Measurements from ENCODE around the gene RAB18. TPM values are rescaled to one million over a fixed set of nuclear protein-coding genes. Genes with fewer than 3 reads are reported as not detected.
"Not testable (repeated sequence)": the region's sequence is repeated elsewhere in the genome, so short reads cannot be mapped to it uniquely, and the experiment has no call there.

The RAB18 gene
- total RNA-seq, 1 donor from 2014 or later: 96.9 TPM

DNA sequence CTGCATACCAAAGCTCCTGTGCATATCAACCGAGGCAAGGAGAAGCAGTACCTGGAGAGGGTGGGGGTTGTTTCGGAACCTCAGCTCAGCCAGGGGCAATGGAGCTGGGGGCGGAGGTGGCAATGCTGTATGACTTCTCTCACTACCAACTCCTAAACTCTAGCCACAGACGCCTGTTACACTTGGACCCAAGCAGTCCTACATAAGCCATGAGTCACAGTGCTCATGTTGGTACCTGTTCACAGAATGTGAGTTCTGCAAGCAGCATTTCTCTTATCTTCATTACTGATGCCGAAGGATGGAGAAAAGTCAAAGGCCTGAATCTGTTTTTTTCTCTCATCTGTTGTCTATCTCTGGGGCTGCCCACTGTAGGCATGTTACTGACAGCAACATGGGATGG is 3.2 kb upstream of the RAB18 start:
- ATAC-seq: no peak
- intact Hi-C loops (cut with DNase I): no loop called here
- DNase-seq (ENCODE audit: low spot score): no peak

DNA sequence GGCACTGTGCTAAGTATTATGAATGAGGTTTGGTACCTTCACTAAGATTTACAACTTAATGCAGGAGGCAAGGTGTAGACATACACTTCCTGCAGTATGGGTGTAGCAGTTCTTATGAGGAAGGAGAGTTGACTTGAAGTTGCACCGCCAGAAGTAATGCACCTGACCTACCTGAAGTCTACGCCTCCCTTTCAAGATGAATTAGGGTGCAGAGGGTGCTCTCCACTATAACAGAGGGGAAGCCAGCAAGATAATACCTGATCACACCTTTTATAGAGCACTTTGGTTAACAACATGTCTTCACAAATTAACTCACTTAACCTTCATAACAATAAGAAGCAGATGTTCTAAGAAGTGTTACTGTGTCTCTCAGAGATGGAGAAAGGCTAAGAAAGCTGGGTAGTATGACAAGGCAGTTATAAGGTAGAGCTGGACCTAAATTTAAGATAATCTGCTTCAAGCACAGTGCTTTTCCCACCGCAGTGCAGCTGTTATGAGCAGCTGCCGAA is 552 bp upstream of the RAB18 start:
- DNase-seq (ENCODE audit: low spot score) (no peak), ATAC-seq (no peak)
- intact Hi-C loops (cut with DNase I): no loop called here

DNA sequence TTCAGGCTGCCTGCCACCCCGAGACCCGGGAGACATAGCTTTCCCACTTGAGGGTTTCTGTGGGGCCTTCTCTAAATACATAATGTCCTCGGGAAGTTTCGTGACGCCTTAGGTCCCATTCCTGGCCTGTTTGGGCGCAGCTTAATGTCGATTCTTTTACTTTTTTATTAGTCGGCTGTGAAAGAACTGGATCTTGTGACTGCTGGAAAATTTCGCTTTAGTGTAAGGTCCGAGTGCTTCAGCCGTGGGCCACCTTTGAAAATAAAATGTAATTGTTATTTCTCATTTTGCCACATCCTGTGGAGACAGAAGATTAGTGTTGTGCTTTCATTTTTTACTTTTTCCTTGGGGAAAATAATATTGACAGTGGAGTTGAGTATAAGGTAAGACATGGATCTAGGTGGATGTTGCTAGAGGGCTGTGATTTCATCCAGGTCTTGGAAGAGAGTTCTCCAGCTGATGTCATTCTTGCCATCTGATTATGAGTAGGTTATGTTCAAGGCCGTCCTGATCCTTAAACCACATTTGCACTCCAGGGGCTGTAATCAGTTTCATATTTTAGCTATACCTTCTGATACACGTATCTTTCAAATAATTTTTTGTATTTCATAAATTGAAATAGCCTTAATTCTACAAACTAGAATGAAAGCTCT is 830 bp downstream of the RAB18 start:
- intact Hi-C loops (cut with DNase I): no loop called here
- ATAC-seq (no peak), DNase-seq (ENCODE audit: low spot score) (no peak)

DNA sequence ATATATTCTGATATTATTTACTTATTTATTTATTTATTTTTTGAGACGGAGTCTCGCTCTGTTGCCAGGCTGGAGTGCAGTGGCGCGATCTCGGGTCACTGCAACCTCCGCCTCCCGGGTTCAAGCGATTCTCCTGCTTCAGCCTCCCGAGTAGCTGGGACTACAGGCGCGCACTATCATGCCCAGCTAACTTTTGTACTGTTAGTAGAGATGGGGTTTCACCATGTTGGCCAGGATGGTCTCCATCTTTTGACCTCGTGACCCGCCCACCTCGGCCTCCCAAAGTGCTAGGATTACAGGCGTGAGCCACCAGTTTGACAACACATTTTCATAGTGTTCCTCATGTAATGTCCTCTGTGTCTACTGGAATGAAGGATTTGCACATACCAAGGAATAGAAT is 1.4 kb downstream of the RAB18 start:
- intact Hi-C loops (cut with DNase I); ATAC-seq; DNase-seq (ENCODE audit: low spot score): not testable (repeated sequence)

DNA sequence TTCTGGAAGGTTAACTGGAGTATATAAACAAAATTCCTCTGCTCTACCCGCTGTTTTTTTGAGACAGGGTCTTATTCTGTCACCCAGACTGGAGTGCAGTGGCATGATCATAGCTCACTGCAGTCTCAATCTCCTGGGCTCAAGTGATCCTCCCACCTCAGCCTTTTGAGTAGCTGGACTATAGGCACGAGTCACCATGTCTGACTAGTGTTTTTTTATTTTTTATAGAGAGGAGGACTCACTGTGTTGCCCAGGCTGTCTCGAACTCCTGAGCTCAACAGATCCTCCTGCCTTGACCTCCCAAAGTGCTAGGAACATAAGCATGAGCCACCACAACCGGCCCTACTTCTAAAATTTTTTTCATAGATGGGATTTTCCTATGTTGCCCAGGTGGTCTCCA is 2.2 kb downstream of the RAB18 start:
- DNase-seq (ENCODE audit: low spot score) (no peak), ATAC-seq (no peak)
- intact Hi-C loops (cut with DNase I): no loop called here

DNA sequence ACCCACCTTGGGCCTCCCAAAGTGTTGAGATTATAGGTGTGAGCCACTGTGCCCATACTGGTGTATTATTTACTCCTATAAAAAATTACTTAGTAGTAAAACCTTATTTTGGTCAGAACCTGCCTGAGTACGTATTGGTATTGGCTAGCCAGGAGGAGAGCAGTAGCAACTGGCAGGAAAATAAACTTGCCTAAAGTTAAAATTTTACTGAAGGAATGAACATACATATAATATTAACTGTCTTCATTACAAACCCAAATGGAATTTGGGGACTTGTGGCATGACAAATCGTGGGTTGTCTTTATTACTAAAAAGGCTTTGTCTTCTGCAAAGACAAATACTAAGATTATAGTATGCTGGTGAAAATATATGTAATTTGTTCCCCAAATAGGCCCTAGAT is 8.4 kb downstream of the RAB18 start:
- intact Hi-C loops (cut with DNase I): no loop called here
- ATAC-seq: no peak
- no peak for DNase-seq (ENCODE audit: low spot score)

DNA sequence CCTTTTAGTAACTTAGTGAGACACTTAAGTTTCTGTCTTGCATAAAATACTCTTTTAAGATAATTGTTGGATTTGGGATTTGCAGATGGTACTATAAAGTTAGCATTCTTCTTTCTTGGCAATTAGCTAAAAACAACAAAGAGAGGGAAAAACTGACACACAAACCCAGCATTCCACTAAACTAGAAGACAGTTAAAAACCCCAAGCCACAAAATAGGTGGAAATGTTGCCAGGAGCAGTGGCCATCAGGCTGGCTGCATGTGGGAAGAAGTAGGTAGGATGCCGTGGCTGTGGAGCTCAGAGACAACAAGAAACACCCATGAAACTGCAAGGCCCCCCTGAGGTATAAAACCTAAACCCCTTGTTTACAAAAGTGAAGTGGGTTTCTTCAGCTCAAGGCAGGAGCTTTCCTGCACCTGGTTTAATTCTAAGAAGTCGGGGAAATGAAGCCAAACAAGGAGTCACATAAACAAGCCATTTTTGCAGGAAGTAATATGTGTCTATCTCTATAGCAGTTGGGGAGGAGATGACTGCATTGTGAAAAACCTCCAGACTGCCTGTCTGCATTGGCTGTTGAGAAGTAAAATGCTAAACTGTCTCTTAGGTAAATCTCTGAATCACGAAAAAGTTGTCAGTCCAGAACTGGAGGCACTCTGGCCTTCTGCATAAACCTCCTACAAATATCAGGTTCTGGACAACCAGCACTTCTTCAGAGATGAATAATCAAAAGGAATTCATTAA is 9.5 kb downstream of the RAB18 start:
- no peak for DNase-seq (ENCODE audit: low spot score)
- ATAC-seq: no peak
- intact Hi-C loops (cut with DNase I): no loop called here

DNA sequence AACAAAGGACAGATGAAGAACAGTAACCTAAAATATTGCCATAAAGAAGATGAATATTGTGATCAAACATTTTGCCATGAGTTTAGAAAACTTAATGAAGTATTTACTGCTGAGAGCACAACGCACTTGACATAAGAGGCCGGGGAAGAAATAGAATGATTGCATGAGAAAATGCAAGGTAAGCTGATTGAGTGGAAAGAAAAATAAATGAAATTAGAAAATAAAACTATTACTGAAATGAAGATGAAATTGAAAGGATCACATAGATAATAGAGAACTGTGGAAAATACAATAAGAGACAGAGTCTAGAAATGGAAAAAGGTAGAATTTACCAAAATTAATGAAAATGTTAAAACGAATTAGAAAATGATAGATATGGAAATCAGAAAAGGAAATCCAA is 10.1 kb downstream of the RAB18 start:
- intact Hi-C loops (cut with DNase I): no loop called here
- no peak for ATAC-seq
- DNase-seq (ENCODE audit: low spot score): no peak

DNA sequence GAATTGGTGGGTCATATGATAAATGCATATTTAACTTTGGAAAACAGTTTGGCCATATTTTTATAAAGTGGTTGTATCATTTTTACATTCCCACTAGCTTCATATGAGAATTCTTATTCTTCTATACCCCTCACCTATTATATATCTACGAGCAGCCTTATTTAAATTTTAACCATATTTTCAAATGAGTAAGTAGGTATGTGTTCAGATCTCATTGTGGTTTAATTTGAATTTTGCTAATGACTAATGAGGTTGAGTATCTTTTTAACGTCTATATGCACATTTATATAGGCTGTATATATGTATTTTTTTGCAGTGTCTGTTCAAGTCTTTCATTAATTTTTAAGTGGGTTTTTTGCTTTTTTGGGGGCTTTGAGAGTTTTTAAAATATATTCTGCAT is 14.2 kb downstream of the RAB18 start:
- intact Hi-C loops (cut with DNase I): no loop called here
- ATAC-seq (no peak), DNase-seq (ENCODE audit: low spot score) (no peak)

DNA sequence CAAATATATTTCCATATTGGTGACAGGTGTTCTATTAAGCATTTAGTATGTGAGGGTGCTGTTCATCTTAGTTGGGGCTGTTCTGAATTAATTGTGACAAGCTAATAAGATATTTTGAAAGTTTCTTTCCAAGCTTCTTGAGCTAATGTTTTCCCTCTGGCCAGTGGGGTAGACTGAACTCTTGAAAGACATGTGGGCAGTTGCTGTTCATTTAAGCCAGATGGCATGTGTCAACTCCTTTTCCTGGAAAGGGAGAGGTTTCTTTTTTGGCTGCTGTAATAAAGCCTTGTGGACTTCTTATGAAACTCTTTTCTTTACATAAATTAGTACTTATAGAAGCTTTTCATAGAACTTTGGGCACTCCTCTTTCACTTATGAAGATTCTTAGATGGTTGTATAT is 21.7 kb downstream of the RAB18 start:
- DNase-seq (ENCODE audit: low spot score) (no peak), ATAC-seq (no peak)
- intact Hi-C loops (cut with DNase I): no loop called here

DNA sequence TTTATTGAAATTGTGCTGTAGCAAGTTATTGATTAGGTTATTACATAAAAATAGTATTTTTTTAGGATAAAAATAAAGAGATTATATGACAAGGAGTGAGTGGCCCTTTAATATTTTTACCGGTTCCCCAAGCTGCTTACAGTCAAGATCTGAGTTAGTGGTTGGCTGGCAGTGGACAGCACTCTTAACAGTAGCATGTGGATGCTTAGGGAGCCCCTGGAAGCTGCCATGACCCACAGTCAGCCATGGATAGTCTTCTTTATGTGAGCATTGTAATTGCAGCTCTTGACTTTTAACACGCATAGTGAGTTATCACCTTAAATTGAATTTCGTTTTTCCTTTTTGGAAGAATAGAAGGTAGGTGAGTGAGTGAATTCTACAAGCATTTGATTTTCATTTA is 22.1 kb downstream of the RAB18 start:
- no peak for ATAC-seq
- intact Hi-C loops (cut with DNase I): no loop called here
- no peak for DNase-seq (ENCODE audit: low spot score)

DNA sequence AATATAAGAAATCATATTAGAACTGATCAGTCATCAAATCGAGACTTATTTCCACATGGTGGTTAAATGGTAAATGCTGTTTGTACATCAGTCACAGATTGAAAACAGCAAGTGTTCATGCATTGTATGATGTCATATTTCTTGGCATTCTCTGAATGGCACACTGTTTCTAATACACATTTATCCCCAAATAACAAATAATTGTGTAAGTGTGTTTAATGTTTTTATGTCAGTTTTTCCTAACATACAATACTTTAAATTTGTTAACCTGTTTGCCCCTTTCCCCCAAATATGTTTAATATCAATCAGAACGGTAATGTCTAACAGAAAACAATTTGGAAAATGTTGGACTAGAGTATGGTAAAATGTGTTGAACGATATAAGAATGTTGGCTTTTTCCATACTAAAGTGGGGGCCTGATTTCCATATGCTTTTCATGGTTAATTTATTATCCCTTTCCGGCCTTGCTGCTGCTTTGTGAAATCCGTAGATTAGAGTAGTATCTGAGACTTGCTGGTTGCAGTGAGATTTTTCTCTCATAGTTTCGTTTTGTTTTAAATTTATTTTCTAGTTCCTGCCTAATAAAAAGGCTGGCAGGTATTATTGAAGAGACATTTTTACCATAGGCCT is 23.7 kb downstream of the RAB18 start:
- DNase-seq (ENCODE audit: low spot score) (no peak), ATAC-seq (no peak)
- intact Hi-C loops (cut with DNase I): no loop called here

DNA sequence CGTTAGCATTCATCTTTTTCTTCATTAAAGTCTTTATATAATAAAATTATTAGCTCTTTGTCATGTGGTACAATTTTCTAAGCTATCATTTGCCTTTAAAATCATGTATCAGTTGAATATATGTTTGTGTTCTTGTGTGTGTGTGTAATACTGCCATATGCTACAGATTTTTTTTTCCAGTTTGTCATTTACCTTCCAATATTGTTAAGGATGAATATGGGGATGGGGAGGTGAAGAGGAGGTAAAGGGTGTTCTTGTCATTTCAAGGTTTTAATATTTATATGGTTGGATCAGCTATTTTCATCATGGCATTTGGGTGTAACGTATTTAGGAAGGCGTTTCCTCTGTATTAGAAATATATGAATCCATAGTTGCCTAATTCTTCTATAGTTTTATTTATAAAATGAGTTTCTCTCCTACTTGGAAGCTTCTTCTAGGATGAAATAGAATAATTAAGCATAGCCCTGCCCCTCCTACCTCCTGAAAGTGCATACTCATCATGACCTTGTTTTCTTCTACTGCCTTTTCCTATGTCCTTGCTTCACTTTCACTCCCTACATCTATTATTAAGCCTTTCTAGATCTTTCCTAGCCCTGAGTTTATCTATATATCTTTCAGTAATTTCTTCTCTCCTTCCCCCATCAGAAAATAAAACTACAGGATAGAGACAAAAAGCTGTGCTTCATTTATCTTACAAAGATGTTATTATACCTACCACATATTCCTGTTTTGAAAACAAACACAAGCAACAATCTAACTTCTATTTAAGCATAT is 25.1 kb downstream of the RAB18 start:
- ATAC-seq: no peak
- intact Hi-C loops (cut with DNase I): no loop called here
- DNase-seq (ENCODE audit: low spot score): no peak

DNA sequence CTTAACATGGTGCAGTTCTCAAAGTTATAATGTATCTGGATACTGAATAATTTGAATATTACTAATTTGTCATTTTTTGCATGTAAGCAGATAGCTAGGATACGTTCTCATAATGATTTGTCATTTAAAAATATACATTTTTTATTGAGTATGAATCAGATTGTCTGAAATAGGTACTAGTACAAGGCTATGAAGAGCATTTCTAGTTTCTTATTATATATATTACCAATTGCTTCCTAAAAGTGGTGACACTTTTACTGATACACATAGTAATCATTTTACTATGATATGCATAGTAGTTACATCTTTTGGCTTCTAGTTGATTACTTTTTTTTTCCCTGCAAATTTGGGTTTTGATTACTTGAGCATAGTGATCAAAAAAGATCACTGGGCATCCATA is 26.4 kb downstream of the RAB18 start:
- intact Hi-C loops (cut with DNase I): no loop called here
- ATAC-seq (no peak), DNase-seq (ENCODE audit: low spot score) (no peak)

DNA sequence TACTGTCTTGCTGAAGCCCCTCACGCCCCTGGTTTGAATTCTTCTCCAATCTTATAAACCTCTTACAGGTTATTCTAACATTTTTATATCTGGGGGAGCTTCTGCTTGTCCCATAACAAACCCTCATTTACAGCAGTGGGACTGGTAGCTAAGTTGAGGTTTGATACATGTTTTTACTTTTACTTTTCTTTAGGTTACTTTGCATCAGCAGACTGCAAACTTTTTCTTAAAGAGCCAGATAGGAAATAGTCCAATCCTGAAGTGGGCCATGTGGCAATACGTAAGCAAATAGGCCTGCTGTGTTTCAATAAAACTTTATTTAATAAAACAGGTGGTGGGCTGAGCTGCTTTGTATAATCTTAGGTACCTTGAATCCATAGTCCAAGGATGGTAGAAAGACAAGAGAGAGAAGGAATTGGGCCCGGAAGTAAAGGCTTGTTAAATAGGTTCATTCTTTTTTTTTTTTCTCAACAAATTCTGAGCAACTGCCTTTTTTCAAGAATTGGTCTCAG is 27.3 kb downstream of the RAB18 start:
- ATAC-seq (no peak), DNase-seq (ENCODE audit: low spot score) (no peak)
- intact Hi-C loops (cut with DNase I): no loop called here

DNA sequence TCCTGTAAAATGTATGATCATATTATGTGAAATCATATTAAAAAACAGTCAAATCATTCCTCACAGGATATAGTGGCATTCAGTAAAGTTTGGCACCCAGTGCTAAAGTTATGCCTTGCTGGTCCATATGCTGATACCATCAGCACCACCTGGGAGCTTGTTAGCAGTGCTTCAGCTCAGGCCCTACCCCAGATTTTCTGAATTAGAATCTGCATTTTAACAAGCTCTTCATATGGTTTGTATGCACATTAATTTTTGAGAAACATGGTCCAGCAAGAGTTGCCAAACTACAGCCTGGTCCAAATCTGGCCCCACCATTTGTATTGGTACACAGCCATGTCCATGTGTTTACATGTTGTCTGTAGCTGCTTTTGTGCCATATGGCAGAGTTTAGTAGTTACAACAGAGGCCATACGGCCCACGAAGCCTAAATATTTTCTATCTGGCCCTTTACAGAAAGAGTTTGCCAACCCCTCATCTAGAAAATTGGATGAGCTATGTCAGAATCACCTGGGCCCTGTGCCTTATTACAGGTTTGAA is 30.1 kb downstream of the RAB18 start:
- DNase-seq (ENCODE audit: low spot score) (no peak), ATAC-seq (no peak)
- intact Hi-C loops (cut with DNase I): no loop called here

DNA sequence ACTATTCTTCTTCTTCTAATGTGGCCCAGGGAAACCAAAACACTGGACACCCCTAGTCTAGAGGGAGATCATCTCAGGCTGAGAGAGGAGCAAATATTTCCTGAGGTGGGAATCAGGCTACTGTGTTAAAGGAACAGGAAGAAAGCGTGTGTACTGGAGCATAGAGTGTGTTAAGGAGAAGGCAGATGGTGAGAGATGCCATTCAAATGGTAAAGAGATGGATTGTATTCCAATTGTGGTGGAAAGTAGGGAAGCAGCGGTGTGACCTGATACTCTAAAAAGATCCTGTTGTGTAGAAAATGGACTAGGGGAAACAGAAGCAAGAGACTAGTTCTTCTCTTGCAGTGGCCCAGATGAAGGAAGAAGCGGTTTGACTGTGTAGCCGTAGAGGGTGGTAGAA is 31.2 kb downstream of the RAB18 start:
- intact Hi-C loops (cut with DNase I): no loop called here
- ATAC-seq: no peak

DNA sequence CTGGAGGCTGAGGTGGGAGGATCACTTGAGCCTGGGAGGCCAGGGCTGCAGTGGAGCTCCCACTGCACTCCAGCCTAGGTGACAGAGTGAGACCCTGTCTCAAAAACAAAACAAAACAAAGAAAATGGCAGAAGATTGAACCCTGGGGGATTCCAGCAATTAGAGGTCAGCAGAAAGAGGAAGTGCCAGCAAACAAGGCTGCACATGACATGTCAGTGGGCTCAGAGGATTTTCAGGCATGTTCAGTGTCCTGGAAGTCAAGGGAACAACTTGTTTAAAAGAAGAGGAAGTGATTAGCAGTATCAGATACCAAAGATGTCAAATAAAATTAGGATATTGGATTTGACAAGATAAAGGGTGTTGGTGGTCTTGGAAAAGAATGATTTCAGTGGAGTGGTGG is 32.3 kb downstream of the RAB18 start:
- no peak for ATAC-seq
- no peak for DNase-seq (ENCODE audit: low spot score)
- intact Hi-C loops (cut with DNase I): no loop called here

More for the DNA sequence above, 31.2 kb downstream of the RAB18 start:
- DNase-seq (ENCODE audit: low spot score): no peak

DNA sequence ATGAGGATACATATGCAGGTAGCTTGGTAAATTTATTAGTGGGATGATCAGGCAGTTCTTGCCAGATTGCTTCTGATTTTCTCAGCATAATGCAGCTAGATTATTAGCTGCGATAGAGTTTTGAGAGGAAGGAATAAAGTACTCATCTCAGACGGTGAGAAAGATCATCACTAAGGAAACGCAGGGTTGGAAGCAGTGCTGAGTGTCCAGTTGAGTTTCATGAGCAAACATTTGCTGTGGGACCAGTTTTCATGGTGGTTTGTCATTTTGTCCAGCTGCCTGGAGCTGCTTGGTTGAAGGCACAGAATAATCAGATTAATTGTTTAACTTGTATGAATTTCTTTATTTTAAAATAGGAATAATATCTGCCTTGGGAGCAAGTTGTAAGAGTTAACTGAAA is 33.1 kb downstream of the RAB18 start:
- DNase-seq (ENCODE audit: low spot score) (no peak), ATAC-seq (no peak)
- intact Hi-C loops (cut with DNase I): no loop called here
